Stimulated activated CD8-positive, alpha-beta memory T cell treated with anti-CD3 and anti-CD28 coated beads, Interleukin-2, amount 100 ng/mL, for 48 hours (primary cell): ENCODE data around the gene NANOS3.

Experiments used
- DNase-seq, 2 donors: peaks; one replicate each; pipeline ENCODE4 v3.0.0-alpha.2; 2020; ENCODE audit warnings: low read depth in 2 of 2

NANOS3 gene

DNA sequence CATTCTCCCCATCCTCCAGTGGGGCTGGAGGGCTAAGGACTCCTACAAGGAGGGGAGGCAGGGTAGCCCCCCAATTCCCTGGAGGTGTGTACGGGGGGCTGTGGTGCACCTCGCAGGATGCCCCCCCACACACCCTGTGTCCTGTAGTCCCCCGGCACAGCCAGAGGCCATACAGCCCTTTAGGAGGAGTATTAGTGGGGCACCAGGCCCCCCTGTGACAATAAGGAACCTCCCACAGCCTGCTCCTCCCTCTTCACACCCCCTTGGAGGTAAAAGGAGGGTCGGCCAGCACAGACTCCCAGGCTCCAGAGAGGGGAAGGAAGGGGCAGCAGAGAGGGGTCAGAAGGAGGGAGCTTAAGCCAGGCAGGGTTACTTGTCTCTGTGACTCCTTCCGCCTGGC, at the start of gene NANOS3:
TSS of gene NANOS3 (plus strand) at position 301 of the 400 bp plus-strand sequence. CDS start 115 bp downstream, outside the sequence.
- no peak for DNase-seq

DNA sequence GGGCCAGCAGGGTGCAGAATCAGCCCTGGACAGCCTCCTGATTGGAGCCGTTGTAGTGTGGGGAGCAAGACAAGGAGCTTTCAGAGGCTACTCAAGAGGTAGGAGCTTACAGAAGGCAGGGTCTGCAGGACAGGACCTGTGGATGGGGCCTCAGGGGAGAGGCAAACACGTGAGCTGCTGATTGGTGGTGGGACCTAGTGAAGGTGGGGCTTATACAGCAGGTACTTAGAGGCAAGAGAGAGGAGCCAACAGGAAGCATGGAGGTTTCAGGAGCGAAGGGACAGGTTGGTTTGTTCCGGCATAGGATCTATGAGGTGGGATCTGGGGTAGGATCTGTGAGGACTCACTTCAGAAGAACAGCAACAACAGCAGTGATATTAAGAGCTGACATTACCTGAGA, 49.3 kb upstream of the NANOS3 start:
- DNase-seq = no peak

- DNase-seq = no peak
Observed at GRCh38 chr19:13830114-13830740, 46.7 kb upstream of the NANOS3 start.

- no peak for DNase-seq
Observed at GRCh38 chr19:13830741-13831536, 46.0 kb upstream of the NANOS3 start.

DNA sequence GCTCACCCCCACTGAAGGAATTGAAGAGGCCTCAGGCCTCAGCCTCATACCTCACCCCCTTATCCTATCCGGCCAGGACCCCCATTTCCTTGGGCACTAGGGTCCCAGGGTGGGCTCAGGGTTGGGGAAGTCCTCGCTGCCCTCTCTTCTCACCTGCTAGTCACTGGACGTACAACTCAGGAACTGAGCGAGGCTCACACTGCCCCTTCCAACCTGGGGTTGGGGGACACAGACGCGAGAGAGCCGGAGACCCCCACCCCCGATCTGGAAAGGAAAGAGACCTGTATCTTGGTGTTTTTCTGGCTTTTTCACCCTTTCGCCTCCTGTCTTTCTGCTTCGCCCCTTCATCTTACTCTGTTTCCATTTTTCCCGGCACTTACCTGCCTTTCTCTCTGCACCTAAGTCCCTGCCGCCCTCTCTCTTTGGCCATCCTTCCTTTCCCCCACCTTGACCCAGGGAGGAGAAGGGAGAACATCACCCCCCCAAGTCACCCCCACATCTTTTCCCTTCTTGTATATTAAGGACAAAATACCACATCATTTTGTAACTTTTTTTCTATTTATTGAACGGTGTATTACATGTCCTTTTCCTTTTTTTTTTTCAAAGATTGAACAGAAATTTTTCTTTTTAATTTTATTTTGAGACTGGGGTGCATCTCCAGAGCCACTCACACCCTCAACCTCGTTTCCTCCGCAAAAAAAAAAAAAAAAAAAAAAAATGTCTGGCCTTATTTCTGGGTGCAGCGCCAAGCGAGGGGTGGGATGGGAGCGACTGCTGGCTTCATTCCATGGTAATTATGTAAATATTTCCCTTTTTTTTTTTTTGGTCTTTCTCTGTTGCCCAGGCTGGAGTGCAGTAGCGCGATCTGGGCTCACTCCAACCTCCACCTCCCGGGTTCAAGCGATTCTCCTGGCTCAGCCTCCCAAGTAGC, 45.1 kb upstream of the NANOS3 start:
- no peak for DNase-seq

DNA sequence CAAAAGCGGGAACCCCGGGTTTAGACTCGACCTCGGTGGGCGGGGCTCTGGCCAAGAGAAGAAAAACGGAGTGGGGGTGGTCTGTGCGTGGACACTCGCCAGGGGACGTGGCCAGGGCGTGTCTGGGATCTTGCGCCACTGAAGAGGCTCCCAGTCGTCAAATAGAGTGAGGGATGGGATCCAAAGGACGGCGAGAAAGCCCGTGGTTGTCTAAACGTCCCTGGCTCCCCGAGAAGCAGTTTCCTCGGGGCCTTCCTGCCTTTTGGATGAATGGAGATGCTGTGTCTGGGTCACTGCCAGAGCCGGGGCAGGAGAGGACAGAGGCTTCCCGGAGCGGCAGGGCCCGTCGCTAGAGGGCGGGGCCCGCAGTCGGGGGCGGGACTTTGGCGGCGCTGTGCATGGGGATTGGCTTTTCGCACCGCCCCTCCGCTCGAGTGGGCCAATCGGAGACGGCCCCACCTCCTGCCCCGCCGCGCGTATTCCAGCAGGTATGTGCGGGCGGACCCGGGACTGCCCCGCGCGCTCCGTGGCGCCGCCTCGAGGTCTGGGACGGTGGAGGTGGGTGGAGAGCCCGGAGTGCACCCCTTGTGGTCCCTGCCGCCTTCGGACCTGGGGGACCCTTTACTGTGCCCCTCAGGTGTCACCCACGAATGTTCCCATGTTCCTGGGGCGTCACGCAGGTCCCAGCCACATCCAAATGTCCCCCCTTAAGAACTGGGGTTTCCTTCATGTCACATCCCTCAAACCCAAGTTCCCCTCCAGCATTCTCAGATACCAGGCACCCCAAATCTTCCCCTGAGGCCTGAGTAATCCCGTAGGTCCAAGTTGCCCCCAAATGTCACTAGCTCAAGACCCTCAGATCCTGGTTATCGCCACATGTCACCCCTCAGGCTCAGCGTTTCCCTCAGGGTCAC, 43.3 kb upstream of the NANOS3 start:
- peak; percentile 90 to 94 for DNase-seq

DNA sequence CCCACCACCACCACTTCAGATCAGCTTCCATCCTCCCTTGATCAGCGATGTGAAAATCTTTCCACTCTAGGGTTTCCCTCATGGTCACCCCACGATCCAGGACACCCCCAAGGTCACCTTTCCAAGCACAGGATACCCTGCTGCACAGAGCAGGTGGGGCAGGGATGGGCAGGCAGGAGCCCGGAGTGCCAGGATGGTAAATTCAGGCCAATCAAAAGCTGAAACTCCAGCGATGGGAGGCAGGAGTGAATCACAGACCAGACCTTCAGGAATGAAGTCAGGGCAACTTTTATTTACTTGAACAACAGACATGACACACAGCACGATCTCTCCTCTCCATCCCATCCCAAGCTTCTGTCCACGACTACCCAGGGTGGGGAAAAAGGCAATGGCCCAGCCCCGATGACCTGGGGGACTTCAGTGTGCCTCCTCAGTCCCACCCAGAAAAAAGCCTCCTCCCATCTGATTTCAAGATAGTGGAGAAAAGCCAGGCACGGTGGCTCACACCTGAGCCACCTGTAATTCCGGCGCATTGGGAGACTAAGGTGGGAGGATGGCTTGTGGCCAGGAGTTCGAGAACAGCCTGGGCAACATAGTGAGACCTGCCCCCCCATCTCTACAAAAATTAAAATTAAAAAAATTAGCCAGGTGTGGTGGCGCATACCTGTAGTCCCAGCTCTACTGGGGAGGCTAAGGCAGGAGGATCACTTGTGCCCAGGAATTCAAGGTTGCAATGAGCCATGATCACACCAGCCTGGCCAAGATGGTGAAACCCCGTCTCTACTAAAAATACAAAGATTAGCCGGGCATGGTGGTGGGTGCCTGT, 42.5 kb upstream of the NANOS3 start:
- no peak for DNase-seq

DNA sequence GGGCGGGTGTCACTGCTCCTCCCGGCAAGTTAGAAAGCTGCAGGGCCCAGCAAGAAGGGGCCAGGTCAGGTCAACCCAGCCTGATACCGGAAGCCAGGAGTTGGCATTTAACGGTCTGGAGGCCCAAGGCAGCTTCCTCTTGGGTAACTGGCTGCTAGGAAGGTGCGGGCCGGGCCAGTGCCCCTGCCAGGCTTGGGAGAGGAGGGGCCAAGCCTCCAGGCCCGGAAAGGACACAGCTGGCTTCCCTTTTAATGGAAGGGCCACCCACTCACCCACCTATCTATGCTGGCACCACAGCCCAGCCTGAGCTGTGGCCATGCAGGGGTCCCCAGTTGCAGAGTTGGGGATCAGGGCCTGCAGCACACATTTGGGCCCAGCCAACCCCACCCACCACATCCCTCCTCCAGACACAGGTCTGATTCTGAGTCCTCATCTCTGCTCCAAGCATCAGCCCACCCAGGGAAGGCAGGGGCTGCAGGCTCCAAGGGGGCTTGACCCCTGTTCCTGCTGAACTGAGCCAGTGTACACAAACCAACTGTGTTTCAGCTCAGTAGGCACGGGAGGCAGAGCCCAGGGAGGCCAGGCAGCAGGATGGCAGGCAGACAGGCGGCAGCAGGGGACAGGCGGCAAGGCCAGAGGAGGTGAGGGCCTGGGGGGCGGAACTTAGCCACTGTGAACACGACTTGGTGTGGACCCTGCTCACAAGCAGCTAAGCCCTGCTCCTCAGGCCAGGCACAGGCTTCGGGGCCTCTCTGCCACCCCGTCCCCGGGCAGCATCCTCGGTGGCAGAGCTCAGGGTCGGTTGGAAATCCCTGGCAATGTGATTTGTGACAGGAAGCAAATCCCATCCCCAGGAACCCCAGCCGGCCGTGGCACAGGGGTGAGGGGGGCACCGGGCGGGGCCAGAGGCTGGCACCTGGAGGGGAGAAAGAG, 40.9 kb upstream of the NANOS3 start:
- DNase-seq = no peak

GRCh38 chr19:13838435-13839129, 38.4 kb upstream of the NANOS3 start:
- no peak for DNase-seq

GRCh38 chr19:13839130-13839937, 37.6 kb upstream of the NANOS3 start:
- peak; percentile 80 to 85 for DNase-seq

DNA sequence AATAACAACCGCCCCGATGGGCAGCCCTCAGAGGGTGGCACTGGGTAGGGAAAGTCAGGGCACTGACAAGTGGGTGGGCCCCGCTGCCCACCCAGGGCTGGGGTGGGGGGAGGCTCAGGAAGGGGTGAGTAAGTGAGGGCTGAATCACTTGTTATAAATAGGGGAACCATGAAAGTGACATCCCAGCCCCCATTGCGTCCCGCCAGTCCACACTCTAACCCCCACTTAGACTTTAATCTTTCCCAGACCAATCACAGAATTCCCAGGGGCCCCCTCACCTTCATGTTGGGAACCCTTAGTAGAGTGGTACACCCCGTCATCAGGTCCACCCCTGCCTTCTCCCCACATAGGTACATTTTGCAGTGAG, 37.0 kb upstream of the NANOS3 start:
- no peak for DNase-seq

- DNase-seq = no peak
Observed at GRCh38 chr19:13840305-13841085, 36.4 kb upstream of the NANOS3 start.

DNA sequence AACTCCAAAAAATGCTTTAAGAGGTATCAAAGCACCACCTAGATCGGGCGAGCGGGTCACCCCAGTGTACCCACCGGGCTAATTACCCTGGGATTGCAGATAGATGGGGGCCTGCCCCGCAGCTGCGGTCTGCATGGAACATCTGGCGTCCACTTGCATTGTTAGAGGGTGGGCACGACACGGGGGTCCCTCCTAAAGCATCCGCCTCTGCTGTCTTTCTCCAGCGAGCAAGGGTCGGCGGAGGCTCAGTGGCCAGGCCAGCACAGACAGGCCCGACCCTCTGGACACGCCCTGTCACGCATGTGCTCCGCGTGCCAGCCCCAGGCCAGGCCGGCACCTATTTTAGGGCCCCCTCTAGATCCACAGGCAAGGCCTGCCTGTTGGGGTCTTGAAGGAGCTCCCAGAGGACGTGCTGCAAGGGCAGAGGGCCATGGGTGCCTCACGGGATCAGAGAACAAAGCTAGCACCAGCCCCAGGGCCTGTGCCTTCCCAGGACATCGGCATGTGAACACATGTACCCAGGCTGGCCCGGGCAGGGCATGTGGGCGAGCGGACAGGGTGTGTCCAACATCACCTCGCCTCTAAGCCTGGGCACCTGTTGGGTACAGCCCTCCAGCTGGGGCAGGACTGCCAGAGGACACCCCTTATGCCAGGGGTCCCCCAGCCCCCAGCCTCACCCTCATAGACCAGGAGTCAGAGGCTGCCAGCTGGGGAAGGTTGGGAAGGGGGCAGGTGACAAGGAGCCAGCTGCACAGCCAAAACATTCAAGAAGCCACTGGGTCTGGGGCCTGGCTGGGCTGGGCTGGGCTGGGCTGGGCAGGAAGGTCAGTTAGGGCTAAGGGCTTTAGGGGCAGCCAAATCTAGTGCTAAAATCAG, 35.6 kb upstream of the NANOS3 start:
- no peak for DNase-seq

- no peak for DNase-seq
Observed at GRCh38 chr19:13841962-13842290, 35.0 kb upstream of the NANOS3 start.

- DNase-seq = peak; percentile 65 to 73
Observed at GRCh38 chr19:13842291-13843103, 34.4 kb upstream of the NANOS3 start.
